Panc1 (cell line): Measurements from ENCODE around the gene TIMM17B. TPM values are rescaled to one million over a fixed set of nuclear protein-coding genes. Genes with fewer than 3 reads are reported as not detected.

ENCODE experiments used
- ATAC-seq: fragments of 200-7000 bp; cut with Tn5 transposase; 2 replicates; pipeline ENCODE4 v1.9.1; 2020; ENCODE audit warnings: mild to moderate bottlenecking, moderate library complexity
- BruUV-seq: library from RNA; stranded (reverse); fragments of 400-500 nt; replicated peaks from 2 replicates; lab custom pipeline; 2021; lab: Mats Ljungman, UMichigan
- CTCF ChIA-PET: fragments of 300-600 bp; sonication (Branson Sonifier 250); formaldehyde crosslinking; loops from one replicate; lab custom pipeline; 2022; ENCODE audit warnings: antibody characterized with exemption; lab: Charles Lee
- POLR2A ChIA-PET: fragments of 300-600 bp; sonication (Branson Sonifier 250); formaldehyde crosslinking; loops from one replicate; lab custom pipeline; 2022; ENCODE audit warnings: antibody characterized with exemption; lab: Charles Lee
- DNase-seq: peaks from one replicate; pipeline ENCODE4 v3.0.0-alpha.2; 2010; ENCODE audit warnings: low read depth, low spot score
- H3K27ac ChIP-seq: 2 replicates; pipeline ENCODE4 v1.5.1; 2011; ENCODE audit warnings: mild to moderate bottlenecking, low read length, inconsistent platforms
- H3K27me3 ChIP-seq: fragments of 200-500 bp; sonication (Bioruptor generic); 2 replicates; pipeline ENCODE4 v1.6.0; 2014; ENCODE audit warnings: low read length, inconsistent platforms; ENCODE audit not compliant: control insufficient read depth, insufficient read depth
- H3K36me3 ChIP-seq: fragments of 200-500 bp; sonication (Bioruptor generic); 2 replicates; pipeline ENCODE4 v1.5.1; 2014; ENCODE audit warnings: inconsistent platforms, mild to moderate bottlenecking, low read length, moderate library complexity; ENCODE audit not compliant: control insufficient read depth, insufficient read depth
- H3K4me1 ChIP-seq: 2 replicates; pipeline ENCODE4 v1.5.1; 2011; ENCODE audit warnings: inconsistent platforms, mild to moderate bottlenecking, low read length, moderate library complexity; ENCODE audit not compliant: control insufficient read depth, insufficient read depth
- H3K4me3 ChIP-seq, 2 experiments: 2 replicates each; pipeline ENCODE4 v1.5.1; 2011 to 2012; ENCODE audit warnings: low read depth in 2 of 2, low read length in 2 of 2, mild to moderate bottlenecking in 2 of 2, inconsistent platforms in 1 of 2, moderate library complexity in 1 of 2
- H3K9me3 ChIP-seq: fragments of 200-500 bp; sonication (Bioruptor generic); 2 replicates; pipeline ENCODE4 v1.5.1; 2014; ENCODE audit warnings: low read depth, mild to moderate bottlenecking, inconsistent platforms, low read length, moderate library complexity; ENCODE audit not compliant: control insufficient read depth, insufficient read depth
- CTCF ChIP-seq: fragments of 450-650 bp; IDR thresholded peaks from 2 replicates; pipeline ENCODE4 v1.5.1; 2017; ENCODE audit warnings: mild to moderate bottlenecking
- POLR2AphosphoS5 ChIP-seq: IDR thresholded peaks from 2 replicates; pipeline ENCODE4 v1.6.1; 2012; ENCODE audit warnings: mild to moderate bottlenecking, low read depth, low read length, moderate library complexity
- SIN3A ChIP-seq: IDR thresholded peaks from 2 replicates; pipeline ENCODE4 v1.6.1; 2012; ENCODE audit warnings: low read depth, mild to moderate bottlenecking, low read length, moderate library complexity, borderline replicate concordance; ENCODE audit not compliant: insufficient read depth
- TCF7L2 ChIP-seq: IDR thresholded peaks from 2 replicates; pipeline ENCODE4 v1.6.1; 2011; ENCODE audit warnings: mild to moderate bottlenecking, low read depth, low read length, inconsistent platforms
- in situ Hi-C: cut with HindIII; loops from 2 replicates; pipeline ENCODE4 v1.10.0; 2016; ENCODE audit warnings: low sequenced_read_pairs, low pct_unique_long_range_greater_than_20kb
- intact Hi-C: fragments of 100-400 bp; cut with micrococcal nuclease; formaldehyde crosslinking; loops from one replicate; pipeline ENCODE4 v1.10.0; 2022; ENCODE audit not compliant: unreplicated experiment
- total RNA-seq: library from RNA; stranded (reverse); gene quantifications from one replicate; pipeline ENCODE4 v1.2.1, GENCODE V29; 2021; ENCODE audit not compliant: unreplicated experiment
- TF ChIP-seq, protein P1 (sequence below), 2 experiments: IDR thresholded peaks; 2 replicates each; pipeline ENCODE4 v1.6.1; 2011 to 2012; ENCODE audit warnings: low read depth in 2 of 2, control low read depth in 1 of 2, low read length in 1 of 2, mild to moderate bottlenecking in 1 of 2, moderate library complexity in 1 of 2; ENCODE audit not compliant: insufficient read depth in 1 of 2

TIMM17B gene
- total RNA-seq, 1 experiment from 2014 or later = 92.1 TPM

GRCh38 chrX:48942895-48943294 lies 45.3 kb upstream of the TIMM17B start:
- Histone ChIP-seq H3K9me3 (no peaks in the 10 kb centered on the region), H3K4me1 (no peaks in the 10 kb centered on the region), H3K27ac (no peak overlapping the region), H3K36me3 (no peaks in the 10 kb centered on the region), H3K27me3 (no peaks in the 10 kb centered on the region), H3K4me3 (no peak overlapping the region)
- in situ Hi-C loops (no loop called here), intact Hi-C loops (no loop called here)
- ATAC-seq = no peak
- TF ChIP-seq, protein P1, sequence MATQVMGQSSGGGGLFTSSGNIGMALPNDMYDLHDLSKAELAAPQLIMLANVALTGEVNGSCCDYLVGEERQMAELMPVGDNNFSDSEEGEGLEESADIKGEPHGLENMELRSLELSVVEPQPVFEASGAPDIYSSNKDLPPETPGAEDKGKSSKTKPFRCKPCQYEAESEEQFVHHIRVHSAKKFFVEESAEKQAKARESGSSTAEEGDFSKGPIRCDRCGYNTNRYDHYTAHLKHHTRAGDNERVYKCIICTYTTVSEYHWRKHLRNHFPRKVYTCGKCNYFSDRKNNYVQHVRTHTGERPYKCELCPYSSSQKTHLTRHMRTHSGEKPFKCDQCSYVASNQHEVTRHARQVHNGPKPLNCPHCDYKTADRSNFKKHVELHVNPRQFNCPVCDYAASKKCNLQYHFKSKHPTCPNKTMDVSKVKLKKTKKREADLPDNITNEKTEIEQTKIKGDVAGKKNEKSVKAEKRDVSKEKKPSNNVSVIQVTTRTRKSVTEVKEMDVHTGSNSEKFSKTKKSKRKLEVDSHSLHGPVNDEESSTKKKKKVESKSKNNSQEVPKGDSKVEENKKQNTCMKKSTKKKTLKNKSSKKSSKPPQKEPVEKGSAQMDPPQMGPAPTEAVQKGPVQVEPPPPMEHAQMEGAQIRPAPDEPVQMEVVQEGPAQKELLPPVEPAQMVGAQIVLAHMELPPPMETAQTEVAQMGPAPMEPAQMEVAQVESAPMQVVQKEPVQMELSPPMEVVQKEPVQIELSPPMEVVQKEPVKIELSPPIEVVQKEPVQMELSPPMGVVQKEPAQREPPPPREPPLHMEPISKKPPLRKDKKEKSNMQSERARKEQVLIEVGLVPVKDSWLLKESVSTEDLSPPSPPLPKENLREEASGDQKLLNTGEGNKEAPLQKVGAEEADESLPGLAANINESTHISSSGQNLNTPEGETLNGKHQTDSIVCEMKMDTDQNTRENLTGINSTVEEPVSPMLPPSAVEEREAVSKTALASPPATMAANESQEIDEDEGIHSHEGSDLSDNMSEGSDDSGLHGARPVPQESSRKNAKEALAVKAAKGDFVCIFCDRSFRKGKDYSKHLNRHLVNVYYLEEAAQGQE (IDR thresholded peaks at IDR 0.05; ENCODE audit: insufficient read depth in 1 of 2, low read depth in 2 of 2, low read length in 1 of 2) = no peak
- TF ChIP-seq TCF7L2 = no peak
- no peak for TF ChIP-seq SIN3A
- TF ChIP-seq POLR2AphosphoS5 = no peak
- TF ChIP-seq CTCF = no peak
- ChIA-PET POLR2A (no interaction called here), CTCF (no interaction called here)
- no TSS peak for BruUV-seq
- no peak for DNase-seq

DNA sequence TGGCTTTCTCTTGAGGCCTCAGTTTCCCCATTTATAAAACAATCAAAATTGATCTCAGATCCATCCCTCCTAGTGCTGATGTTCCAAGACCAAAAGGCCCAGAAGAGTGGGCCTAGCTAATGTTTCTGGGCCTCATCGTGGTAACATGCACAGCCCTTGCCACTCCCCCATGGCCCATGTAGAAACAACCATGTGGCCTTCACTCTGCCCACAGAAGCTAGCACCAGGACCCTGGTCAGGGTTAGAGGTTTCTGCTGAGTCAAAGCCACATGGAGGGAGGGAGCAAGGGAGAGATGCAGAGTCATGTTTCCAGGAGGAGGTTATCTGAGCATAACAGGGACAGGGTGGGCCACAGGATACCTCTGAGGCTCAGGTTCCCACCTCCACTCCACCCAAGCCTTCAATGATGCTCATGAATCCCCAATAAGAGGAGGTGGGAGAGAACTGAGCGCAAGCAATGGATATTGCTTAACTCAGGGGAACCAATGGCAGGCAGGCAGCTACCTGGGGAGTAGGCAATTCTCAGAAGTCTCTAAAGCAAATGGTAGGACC lies 42.9 kb upstream of the TIMM17B start:
- intact Hi-C loops = no loop called here
- TF ChIP-seq TCF7L2 (no peak), POLR2AphosphoS5 (no peak), SIN3A (no peak), CTCF (no peak)
- TF ChIP-seq, protein P1 (IDR thresholded peaks at IDR 0.05; ENCODE audit: insufficient read depth in 1 of 2, low read depth in 2 of 2, low read length in 1 of 2) = no peak
- ChIA-PET CTCF (no interaction called here), POLR2A (interaction anchor here (0.7 kb wide), 1 partner anchor 355 kb away, joined by 15 read pairs; no protein-coding TSS in a partner anchor)
- ATAC-seq (no peak), DNase-seq (no peak)
- no peak overlapping the region for H3K27ac ChIP-seq
- no peaks in the 10 kb centered on the region for H3K4me1 ChIP-seq
- H3K36me3 ChIP-seq = no peaks in the 10 kb centered on the region
- in situ Hi-C loops = no loop called here
- no peak overlapping the region for H3K4me3 ChIP-seq
- no peaks in the 10 kb centered on the region for H3K27me3 ChIP-seq
- H3K9me3 ChIP-seq = no peaks in the 10 kb centered on the region
- BruUV-seq = no TSS peak
